ENCODE data around the gene FAM168A. TPM values are rescaled to one million over a fixed set of nuclear protein-coding genes. Genes with fewer than 3 reads are reported as not detected.

Gene FAM168A
- total RNA-seq, 1 experiment from 2014 or later, result 12.9 TPM

- no peak overlapping the region for H3K27ac ChIP-seq (ENCODE audit: low read length)
- no peaks in the 10 kb centered on the region for H3K27me3 ChIP-seq (ENCODE audit: low read length)
- H3K4me1 ChIP-seq (ENCODE audit: low read length), result no peaks in the 10 kb centered on the region
- no peak overlapping the region for H2AFZ ChIP-seq (ENCODE audit: low read length)
- DNase-seq, result no peak
- H3K9me3 ChIP-seq (ENCODE audit: low read length), result no peaks in the 10 kb centered on the region
- no peaks in the 10 kb centered on the region for H3K9me2 ChIP-seq (replicated peaks; ENCODE audit: insufficient read depth, low read length)
- no peak overlapping the region for H3K4me2 ChIP-seq (ENCODE audit: low read depth, low read length, poor library complexity, severe bottlenecking)
- no peaks in the 10 kb centered on the region for H3K79me2 ChIP-seq (ENCODE audit: low read length)
- no peak overlapping the region for H3K9ac ChIP-seq (ENCODE audit: low read length)
- no peak overlapping the region for H3K4me3 ChIP-seq (ENCODE audit: low read length)
- H3K36me3 ChIP-seq (ENCODE audit: insufficient read depth, low read length), result no peaks in the 10 kb centered on the region
- H4K20me1 ChIP-seq (ENCODE audit: insufficient read depth, low read depth, low read length), result 0 out of 2 replicates have a peak, but pooled peaks cover 2% of the 10 kb centered on the region
Measured at GRCh38 chr11:73498343-73498742, 99.6 kb downstream of the FAM168A start.

- Histone ChIP-seq H3K27ac (ENCODE audit: low read length) (no peak overlapping the region), H3K4me2 (ENCODE audit: low read depth, low read length, poor library complexity, severe bottlenecking) (no peak overlapping the region), H3K79me2 (ENCODE audit: low read length) (no peaks in the 10 kb centered on the region), H3K36me3 (ENCODE audit: insufficient read depth, low read length) (no peaks in the 10 kb centered on the region), H3K4me3 (ENCODE audit: low read length) (no peak overlapping the region), H3K27me3 (ENCODE audit: low read length) (no peaks in the 10 kb centered on the region), H4K20me1 (ENCODE audit: insufficient read depth, low read depth, low read length) (peaks cover 13% of the 10 kb centered on the region; the same call in 1 of the 2 replicates), H2AFZ (ENCODE audit: low read length) (no peak overlapping the region), H3K9me2 (replicated peaks; ENCODE audit: insufficient read depth, low read length) (no peaks in the 10 kb centered on the region), H3K4me1 (ENCODE audit: low read length) (no peaks in the 10 kb centered on the region), H3K9ac (ENCODE audit: low read length) (no peak overlapping the region), H3K9me3 (ENCODE audit: low read length) (no peaks in the 10 kb centered on the region)
- DNase-seq, result no peak
Measured at GRCh38 chr11:73496134-73496533, 101.8 kb downstream of the FAM168A start.

- Histone ChIP-seq H3K4me1 (ENCODE audit: low read length) (no peaks in the 10 kb centered on the region), H3K9me2 (replicated peaks; ENCODE audit: insufficient read depth, low read length) (no peaks in the 10 kb centered on the region), H4K20me1 (ENCODE audit: insufficient read depth, low read depth, low read length) (peaks cover 16% of the 10 kb centered on the region; the same call in 1 of the 2 replicates), H3K27ac (ENCODE audit: low read length) (no peak overlapping the region), H3K4me2 (ENCODE audit: low read depth, low read length, poor library complexity, severe bottlenecking) (no peak overlapping the region), H3K4me3 (ENCODE audit: low read length) (no peak overlapping the region), H3K9me3 (ENCODE audit: low read length) (no peaks in the 10 kb centered on the region), H2AFZ (ENCODE audit: low read length) (no peak overlapping the region), H3K9ac (ENCODE audit: low read length) (no peak overlapping the region), H3K27me3 (ENCODE audit: low read length) (no peaks in the 10 kb centered on the region), H3K79me2 (ENCODE audit: low read length) (no peaks in the 10 kb centered on the region), H3K36me3 (ENCODE audit: insufficient read depth, low read length) (no peaks in the 10 kb centered on the region)
- DNase-seq, result no peak
Measured at GRCh38 chr11:73495731-73496130, 102.2 kb downstream of the FAM168A start.

GRCh38 chr11:73493956-73494598, 103.8 kb downstream of the FAM168A start:
- no peak for DNase-seq
- Histone ChIP-seq H4K20me1 (ENCODE audit: insufficient read depth, low read depth, low read length) (peaks cover 19% of the 10 kb centered on the region; the same call in 1 of the 2 replicates), H3K4me3 (ENCODE audit: low read length) (no peak overlapping the region), H3K9me3 (ENCODE audit: low read length) (no peaks in the 10 kb centered on the region), H3K27me3 (ENCODE audit: low read length) (no peaks in the 10 kb centered on the region), H3K9me2 (replicated peaks; ENCODE audit: insufficient read depth, low read length) (no peaks in the 10 kb centered on the region), H3K79me2 (ENCODE audit: low read length) (no peaks in the 10 kb centered on the region), H3K4me2 (ENCODE audit: low read depth, low read length, poor library complexity, severe bottlenecking) (no peak overlapping the region), H3K36me3 (ENCODE audit: insufficient read depth, low read length) (no peaks in the 10 kb centered on the region), H3K4me1 (ENCODE audit: low read length) (no peaks in the 10 kb centered on the region), H3K27ac (ENCODE audit: low read length) (no peak overlapping the region), H3K9ac (ENCODE audit: low read length) (no peak overlapping the region), H2AFZ (ENCODE audit: low read length) (no peak overlapping the region)

- Histone ChIP-seq H3K9me3 (ENCODE audit: low read length) (no peaks in the 10 kb centered on the region), H3K9ac (ENCODE audit: low read length) (no peak overlapping the region), H2AFZ (ENCODE audit: low read length) (no peak overlapping the region), H3K27me3 (ENCODE audit: low read length) (no peaks in the 10 kb centered on the region), H4K20me1 (ENCODE audit: insufficient read depth, low read depth, low read length) (peaks cover 26% of the 10 kb centered on the region), H3K4me1 (ENCODE audit: low read length) (peaks cover 9% of the 10 kb centered on the region), H3K27ac (ENCODE audit: low read length) (no peak overlapping the region), H3K36me3 (ENCODE audit: insufficient read depth, low read length) (no peaks in the 10 kb centered on the region), H3K4me3 (ENCODE audit: low read length) (no peak overlapping the region), H3K4me2 (ENCODE audit: low read depth, low read length, poor library complexity, severe bottlenecking) (no peak overlapping the region), H3K79me2 (ENCODE audit: low read length) (no peaks in the 10 kb centered on the region), H3K9me2 (replicated peaks; ENCODE audit: insufficient read depth, low read length) (no peaks in the 10 kb centered on the region)
- DNase-seq, result peak; percentile 34
Measured at GRCh38 chr11:73481626-73482025, 116.3 kb downstream of the FAM168A start.

- no peaks in the 10 kb centered on the region for H3K9me2 ChIP-seq (replicated peaks; ENCODE audit: insufficient read depth, low read length)
- no peaks in the 10 kb centered on the region for H3K79me2 ChIP-seq (ENCODE audit: low read length)
- no peaks in the 10 kb centered on the region for H3K36me3 ChIP-seq (ENCODE audit: insufficient read depth, low read length)
- H2AFZ ChIP-seq (ENCODE audit: low read length), result no peak overlapping the region
- no peaks in the 10 kb centered on the region for H3K9me3 ChIP-seq (ENCODE audit: low read length)
- no peak for DNase-seq
- no peak overlapping the region for H3K4me3 ChIP-seq (ENCODE audit: low read length)
- H4K20me1 ChIP-seq (ENCODE audit: insufficient read depth, low read depth, low read length), result peaks cover 26% of the 10 kb centered on the region
- peaks cover 9% of the 10 kb centered on the region for H3K4me1 ChIP-seq (ENCODE audit: low read length)
- no peaks in the 10 kb centered on the region for H3K27me3 ChIP-seq (ENCODE audit: low read length)
- H3K4me2 ChIP-seq (ENCODE audit: low read depth, low read length, poor library complexity, severe bottlenecking), result no peak overlapping the region
- no peak overlapping the region for H3K27ac ChIP-seq (ENCODE audit: low read length)
- no peak overlapping the region for H3K9ac ChIP-seq (ENCODE audit: low read length)
Measured at GRCh38 chr11:73480677-73481076, 117.2 kb downstream of the FAM168A start.

GRCh38 chr11:73478737-73479347, 119.1 kb downstream of the FAM168A start:
- Histone ChIP-seq H3K27ac (ENCODE audit: low read length) (no peak overlapping the region), H3K9ac (ENCODE audit: low read length) (no peak overlapping the region), H3K4me1 (ENCODE audit: low read length) (peaks cover 9% of the 10 kb centered on the region), H3K27me3 (ENCODE audit: low read length) (no peaks in the 10 kb centered on the region), H2AFZ (ENCODE audit: low read length) (no peak overlapping the region), H3K4me2 (ENCODE audit: low read depth, low read length, poor library complexity, severe bottlenecking) (no peak overlapping the region), H3K9me3 (ENCODE audit: low read length) (no peaks in the 10 kb centered on the region), H3K36me3 (ENCODE audit: insufficient read depth, low read length) (no peaks in the 10 kb centered on the region), H3K79me2 (ENCODE audit: low read length) (no peaks in the 10 kb centered on the region), H4K20me1 (ENCODE audit: insufficient read depth, low read depth, low read length) (peaks cover 26% of the 10 kb centered on the region), H3K4me3 (ENCODE audit: low read length) (no peak overlapping the region), H3K9me2 (replicated peaks; ENCODE audit: insufficient read depth, low read length) (no peaks in the 10 kb centered on the region)
- DNase-seq, result peak; percentile 41

- H3K9me2 ChIP-seq (replicated peaks; ENCODE audit: insufficient read depth, low read length), result no peaks in the 10 kb centered on the region
- no peaks in the 10 kb centered on the region for H3K36me3 ChIP-seq (ENCODE audit: insufficient read depth, low read length)
- no peaks in the 10 kb centered on the region for H3K27me3 ChIP-seq (ENCODE audit: low read length)
- H3K4me2 ChIP-seq (ENCODE audit: low read depth, low read length, poor library complexity, severe bottlenecking), result no peak overlapping the region
- no peak overlapping the region for H2AFZ ChIP-seq (ENCODE audit: low read length)
- H3K4me3 ChIP-seq (ENCODE audit: low read length), result no peak overlapping the region
- H4K20me1 ChIP-seq (ENCODE audit: insufficient read depth, low read depth, low read length), result peaks cover 26% of the 10 kb centered on the region
- no peaks in the 10 kb centered on the region for H3K79me2 ChIP-seq (ENCODE audit: low read length)
- H3K9me3 ChIP-seq (ENCODE audit: low read length), result no peaks in the 10 kb centered on the region
- DNase-seq, result peak; percentile 24
- no peak overlapping the region for H3K9ac ChIP-seq (ENCODE audit: low read length)
- H3K27ac ChIP-seq (ENCODE audit: low read length), result no peak overlapping the region
- peaks cover 9% of the 10 kb centered on the region for H3K4me1 ChIP-seq (ENCODE audit: low read length)
Measured at GRCh38 chr11:73477518-73477917, 120.4 kb downstream of the FAM168A start.

Measured in Karpas-422 (cell line).